ENCODE results near the gene TMEM125. TPM values are rescaled to one million over a fixed set of nuclear protein-coding genes. Genes with fewer than 3 reads are reported as not detected.

The TMEM125 gene
- total RNA-seq, 3 donors from 2014 or later, result 31.9 to 71.6 (median 40.6) TPM

- Histone ChIP-seq H3K9me3 (no peaks in the 10 kb centered on the region), H3K4me1 (ENCODE audit: low read depth) (peaks cover 7% of the 10 kb centered on the region), H3K4me3 (no peak overlapping the region), H3K36me3 (ENCODE audit: low read depth) (no peaks in the 10 kb centered on the region)
- intact Hi-C loops (cut with DNase I, micrococcal nuclease), result no loop called here
- no peak for DNase-seq
- no peak for TF ChIP-seq CTCF (IDR thresholded peaks at IDR 0.05)
- ATAC-seq, result no peak
Measured at GRCh38 chr1:43282220-43283195, 12.7 kb downstream of the TMEM125 start.

DNA sequence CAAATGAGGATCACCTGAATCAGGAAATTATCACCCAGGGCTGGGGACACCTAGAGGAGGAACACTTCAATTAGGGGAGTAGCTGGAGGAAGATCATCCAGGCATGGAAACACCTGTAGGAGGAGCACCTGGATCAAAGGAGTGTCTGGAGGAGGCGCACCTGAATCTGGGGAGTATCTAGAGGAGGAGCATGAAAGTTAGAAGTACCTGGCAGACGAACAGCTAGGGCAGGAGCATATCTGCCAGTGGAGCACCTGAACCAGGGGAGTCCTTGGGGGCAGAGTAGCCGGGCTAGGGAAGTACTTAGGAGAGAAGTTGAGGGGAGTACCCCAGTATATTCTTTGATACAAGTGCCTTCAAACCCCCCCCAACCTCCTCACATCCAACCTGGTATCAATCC, 14.3 kb downstream of the TMEM125 start:
- ATAC-seq (peak; percentile 3), DNase-seq (peak in 1 of 3 donors; percentile 18)
- Histone ChIP-seq H3K4me1 (ENCODE audit: low read depth) (peaks cover 7% of the 10 kb centered on the region), H3K9me3 (no peaks in the 10 kb centered on the region), H3K36me3 (ENCODE audit: low read depth) (no peaks in the 10 kb centered on the region), H3K4me3 (no peak overlapping the region)
- TF ChIP-seq CTCF (IDR thresholded peaks at IDR 0.05), result no peak
- intact Hi-C loops (cut with DNase I, micrococcal nuclease), result no loop called here

DNA sequence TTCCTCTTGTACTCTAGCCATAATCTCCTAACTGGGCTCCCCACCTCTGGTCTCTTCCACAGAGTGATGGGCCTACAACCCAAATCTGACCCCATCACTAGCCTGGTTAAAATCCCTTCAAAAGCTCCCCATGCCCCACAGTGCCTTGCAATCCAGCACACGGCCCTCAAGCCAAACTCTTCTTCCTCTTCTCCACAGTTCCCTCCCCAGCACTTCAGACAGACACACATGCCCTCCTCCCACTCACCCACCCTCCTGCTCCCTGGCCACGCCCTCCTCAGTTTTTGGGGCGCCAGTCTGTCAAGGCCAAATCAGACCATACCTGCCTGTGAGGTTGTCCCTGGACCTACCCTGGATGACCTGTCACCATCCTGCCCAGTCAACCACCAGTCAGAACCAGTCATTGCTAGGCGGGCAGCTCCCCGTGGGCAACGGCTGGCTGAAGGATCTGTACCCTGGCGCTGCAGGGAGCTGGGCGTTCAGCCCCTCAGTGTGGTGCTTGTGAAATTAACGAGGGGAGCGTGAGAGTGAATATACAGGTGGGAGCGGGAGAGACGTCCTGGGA, 14.8 kb downstream of the TMEM125 start:
- peak overlapping the region; percentile 14 for H3K4me3 ChIP-seq
- intact Hi-C loops (cut with DNase I, micrococcal nuclease), result no loop called here
- DNase-seq (peak; percentile 46 to 64 (median 55)), ATAC-seq (peak; percentile 39)
- no peak for TF ChIP-seq CTCF (IDR thresholded peaks at IDR 0.05)
- peaks cover 7% of the 10 kb centered on the region for H3K4me1 ChIP-seq (ENCODE audit: low read depth)
- H3K36me3 ChIP-seq (ENCODE audit: low read depth), result no peaks in the 10 kb centered on the region
- H3K9me3 ChIP-seq, result no peaks in the 10 kb centered on the region

DNA sequence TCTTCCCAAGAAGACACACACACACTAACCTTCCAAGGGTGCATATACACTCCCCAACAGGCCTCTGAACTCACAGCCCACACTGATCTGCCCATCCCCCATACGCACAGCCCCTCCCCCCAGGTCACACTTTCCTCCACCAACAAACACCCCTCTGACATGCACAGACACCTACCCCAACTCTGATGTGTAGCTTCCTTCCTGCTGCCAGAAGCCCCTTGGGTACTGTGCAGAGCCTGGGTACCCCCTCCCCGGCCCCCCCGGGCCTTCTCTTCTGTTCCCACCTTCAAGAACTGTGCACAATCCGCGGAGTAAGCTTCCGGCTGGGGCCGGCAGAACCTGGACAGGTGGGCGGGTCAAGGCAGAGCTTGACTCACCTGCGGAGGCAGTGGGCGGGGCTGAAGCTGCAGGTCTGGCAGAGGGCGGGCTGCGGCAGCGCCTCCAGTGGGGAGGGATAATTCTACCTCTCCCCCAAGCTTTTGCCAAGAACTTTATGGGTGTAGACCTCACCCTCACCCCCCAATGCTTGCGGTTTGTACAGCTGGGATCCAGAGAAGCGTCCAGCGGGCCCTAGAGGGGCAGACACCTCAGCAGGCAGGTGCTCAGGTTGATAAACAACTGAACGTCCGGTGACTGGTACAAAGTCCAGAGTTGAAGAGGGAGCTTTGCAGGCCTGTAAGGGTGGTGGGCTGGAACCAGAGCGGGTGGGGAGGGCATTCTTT, 15.6 kb downstream of the TMEM125 start, which contains the start of gene C1orf210:
Gene C1orf210, minus strand, starts transcription at position 313 of the 722 bp plus-strand sequence. CDS start 2,311 bp downstream, outside the sequence.
- ATAC-seq, result peak; percentile 94
- intact Hi-C loops (cut with DNase I, micrococcal nuclease), result no loop called here

More for the DNA sequence above, 15.6 kb downstream of the TMEM125 start, which contains the start of gene C1orf210:
- Histone ChIP-seq H3K36me3 (ENCODE audit: low read depth) (no peaks in the 10 kb centered on the region), H3K4me3 (peak within 1 kb of the TSS; percentile 14), H3K9me3 (no peaks in the 10 kb centered on the region), H3K4me1 (ENCODE audit: low read depth) (peaks cover 7% of the 10 kb centered on the region)
- TF ChIP-seq CTCF (IDR thresholded peaks at IDR 0.05), result peak; percentile 21
- DNase-seq, result peak; percentile 94 to 95 (median 95)

All from mucosa of descending colon (tissue), 3 donors.